ENCODE data around the gene TACSTD2.
"Not testable (repeated sequence)": the region's sequence is repeated elsewhere in the genome, so short reads cannot be mapped to it uniquely, and the experiment has no call there.

The TACSTD2 gene

GRCh38 chr1:58576727-58577653 is at the start of gene TACSTD2:
Gene TACSTD2, minus strand, starts transcription at chr1:58577252. Its CDS starts 96 bp downstream, at chr1:58577156.
- DNase-seq: no peak

GRCh38 chr1:58626293-58626692 is 49.2 kb upstream of the TACSTD2 start:
- DNase-seq: no peak

- not testable (repeated sequence) for DNase-seq
These were observed 46.2 kb upstream of the TACSTD2 start for GRCh38 chr1:58623259-58623658.

- no peak for DNase-seq
These were observed 45.5 kb upstream of the TACSTD2 start for GRCh38 chr1:58622571-58622970.

GRCh38 chr1:58621391-58621790 is 44.3 kb upstream of the TACSTD2 start:
- DNase-seq: no peak

GRCh38 chr1:58620926-58621325 is 43.9 kb upstream of the TACSTD2 start:
- DNase-seq: no peak

- no peak for DNase-seq
These were observed 43.2 kb upstream of the TACSTD2 start for GRCh38 chr1:58620259-58620658.

- no peak for DNase-seq
These were observed 42.4 kb upstream of the TACSTD2 start for GRCh38 chr1:58619286-58620054.

- DNase-seq: peak; percentile 35 to 80
These were observed 41.3 kb upstream of the TACSTD2 start for GRCh38 chr1:58618303-58618702.

- no peak for DNase-seq
These were observed 34.9 kb upstream of the TACSTD2 start for GRCh38 chr1:58611861-58612385.

GRCh38 chr1:58608945-58609344 is 31.9 kb upstream of the TACSTD2 start:
- no peak for DNase-seq

GRCh38 chr1:58608297-58608696 is 31.2 kb upstream of the TACSTD2 start:
- no peak for DNase-seq

GRCh38 chr1:58607391-58607790 is 30.3 kb upstream of the TACSTD2 start:
- no peak for DNase-seq

GRCh38 chr1:58601921-58602320 is 24.9 kb upstream of the TACSTD2 start:
- not testable (repeated sequence) for DNase-seq

- DNase-seq: no peak
These were observed 20.9 kb upstream of the TACSTD2 start for GRCh38 chr1:58597996-58598395.

GRCh38 chr1:58597076-58597475 is 20.0 kb upstream of the TACSTD2 start:
- DNase-seq: no peak

- no peak for DNase-seq
These were observed 19.6 kb upstream of the TACSTD2 start for GRCh38 chr1:58596631-58597052.

- DNase-seq: no peak
These were observed 17.5 kb upstream of the TACSTD2 start for GRCh38 chr1:58594546-58594945.

- peak; percentile 13 to 77 for DNase-seq
These were observed 15.6 kb upstream of the TACSTD2 start for GRCh38 chr1:58592522-58593134.

GRCh38 chr1:58591806-58592205 is 14.8 kb upstream of the TACSTD2 start:
- DNase-seq: no peak

- no peak for DNase-seq
These were observed 13.0 kb upstream of the TACSTD2 start for GRCh38 chr1:58590019-58590418.

GRCh38 chr1:58588396-58588795 is 11.3 kb upstream of the TACSTD2 start:
- no peak for DNase-seq

- no peak for DNase-seq
These were observed 10.6 kb upstream of the TACSTD2 start for GRCh38 chr1:58587667-58588066.

All from SW 1271 (cell line).